Mucosa of descending colon (tissue), 3 donors: ENCODE results near the gene FXYD1. TPM values are rescaled to one million over a fixed set of nuclear protein-coding genes. Genes with fewer than 3 reads are reported as not detected.

Source experiments
- ATAC-seq: fragments of 200-7000 bp; cut with Tn5 transposase; one replicate; pipeline ENCODE4 v1.9.1; 2020; ENCODE audit warnings: mild to moderate bottlenecking, moderate library complexity
- DNase-seq, 3 donors: peaks; one replicate each; pipeline ENCODE4 v3.0.0-alpha.2; 2020
- H3K36me3 ChIP-seq: fragments of 200-600 bp; one replicate; pipeline ENCODE4 v1.8.0; 2021; ENCODE audit warnings: low read depth, mild to moderate bottlenecking
- H3K4me1 ChIP-seq: fragments of 200-600 bp; one replicate; pipeline ENCODE4 v1.8.0; 2021; ENCODE audit warnings: low read depth, mild to moderate bottlenecking
- H3K4me3 ChIP-seq: fragments of 200-600 bp; one replicate; pipeline ENCODE4 v1.8.0; 2021; ENCODE audit warnings: mild to moderate bottlenecking
- H3K9me3 ChIP-seq: fragments of 200-600 bp; one replicate; pipeline ENCODE4 v1.8.0; 2021; ENCODE audit warnings: mild to moderate bottlenecking
- intact Hi-C, 2 donors: fragments of 100-400 bp; cut with DNase I in 1 of 2; cut with micrococcal nuclease in 1 of 2; formaldehyde crosslinking; loops; one replicate each; pipeline versions ENCODE4 v1.11.0 to v1.11.1; 2022; cut with DNase I, micrococcal nuclease
- total RNA-seq, 3 donors: library from RNA; stranded (reverse); fragmentation: NEBNext Ultra II Directional in 2 of 3; extraction: Animal tissue kit (Norgen Biotek cat#: 25700) in 2 of 3; gene quantifications; one replicate each; pipeline versions ENCODE4 v1.2.1 to v1.2.4, GENCODE V29; 2021 to 2023
- TF ChIP-seq, protein P1 (sequence below): fragments of 200-600 bp; IDR thresholded peaks from one replicate; pipeline ENCODE4 v1.8.0; 2022; ENCODE audit warnings: antibody characterized with exemption, mild to moderate bottlenecking
- donor health status: DM: no; HTN: no; CAD: no; lungs with moderate emphysema.
- donor health status: DM: no; HTN: no; CAD: no.
- donor health status: DM: no; HTN: yes; CAD: no.

The FXYD1 gene
- total RNA-seq, 3 donors from 2014 or later, result 13.3 to 71.0 (median 15.4) TPM

DNA sequence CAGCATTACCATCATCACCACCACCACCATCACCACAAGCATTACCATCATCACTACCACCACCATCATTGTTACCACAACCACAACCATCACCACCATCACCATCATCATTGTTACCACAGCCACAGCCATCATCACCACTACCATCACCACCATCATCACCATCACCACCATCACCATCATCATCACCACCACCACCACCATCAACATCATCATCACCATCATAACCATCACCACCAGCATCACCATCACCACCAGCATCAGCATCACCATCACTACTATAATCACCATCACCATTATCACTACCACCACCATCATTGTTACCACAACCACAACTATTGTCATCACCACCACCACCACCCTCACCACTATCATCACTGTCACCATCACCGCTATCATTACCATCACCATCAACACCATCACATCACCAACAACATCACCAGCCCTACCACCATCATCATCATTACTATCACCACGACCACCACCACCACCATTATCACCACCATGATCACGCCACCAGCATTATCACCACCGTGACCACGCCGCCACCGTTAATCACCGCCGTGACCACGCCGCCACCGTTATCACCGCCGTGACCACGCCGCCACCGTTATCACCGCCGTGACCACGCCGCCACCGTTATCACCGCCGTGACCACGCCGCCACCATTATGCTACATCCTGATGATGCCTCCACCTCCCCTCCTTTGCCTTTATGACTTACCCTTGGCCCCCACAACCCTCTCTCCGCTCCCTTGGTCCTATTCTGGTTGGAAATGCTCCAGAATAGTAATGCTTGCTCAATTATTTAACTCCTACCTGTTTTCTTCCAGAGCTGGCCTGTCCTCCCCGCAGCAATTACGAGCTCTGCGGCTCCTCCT lies 33.0 kb upstream of the FXYD1 start:
- H3K36me3 ChIP-seq, result no peaks in the 10 kb centered on the region
- no peak for DNase-seq
- peaks cover 15% of the 10 kb centered on the region for H3K4me1 ChIP-seq
- H3K9me3 ChIP-seq, result no peaks in the 10 kb centered on the region
- ATAC-seq, result no peak
- H3K4me3 ChIP-seq, result no peak overlapping the region
- TF ChIP-seq, protein P1, sequence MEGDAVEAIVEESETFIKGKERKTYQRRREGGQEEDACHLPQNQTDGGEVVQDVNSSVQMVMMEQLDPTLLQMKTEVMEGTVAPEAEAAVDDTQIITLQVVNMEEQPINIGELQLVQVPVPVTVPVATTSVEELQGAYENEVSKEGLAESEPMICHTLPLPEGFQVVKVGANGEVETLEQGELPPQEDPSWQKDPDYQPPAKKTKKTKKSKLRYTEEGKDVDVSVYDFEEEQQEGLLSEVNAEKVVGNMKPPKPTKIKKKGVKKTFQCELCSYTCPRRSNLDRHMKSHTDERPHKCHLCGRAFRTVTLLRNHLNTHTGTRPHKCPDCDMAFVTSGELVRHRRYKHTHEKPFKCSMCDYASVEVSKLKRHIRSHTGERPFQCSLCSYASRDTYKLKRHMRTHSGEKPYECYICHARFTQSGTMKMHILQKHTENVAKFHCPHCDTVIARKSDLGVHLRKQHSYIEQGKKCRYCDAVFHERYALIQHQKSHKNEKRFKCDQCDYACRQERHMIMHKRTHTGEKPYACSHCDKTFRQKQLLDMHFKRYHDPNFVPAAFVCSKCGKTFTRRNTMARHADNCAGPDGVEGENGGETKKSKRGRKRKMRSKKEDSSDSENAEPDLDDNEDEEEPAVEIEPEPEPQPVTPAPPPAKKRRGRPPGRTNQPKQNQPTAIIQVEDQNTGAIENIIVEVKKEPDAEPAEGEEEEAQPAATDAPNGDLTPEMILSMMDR, result no peak
- intact Hi-C loops, result no loop called here

DNA sequence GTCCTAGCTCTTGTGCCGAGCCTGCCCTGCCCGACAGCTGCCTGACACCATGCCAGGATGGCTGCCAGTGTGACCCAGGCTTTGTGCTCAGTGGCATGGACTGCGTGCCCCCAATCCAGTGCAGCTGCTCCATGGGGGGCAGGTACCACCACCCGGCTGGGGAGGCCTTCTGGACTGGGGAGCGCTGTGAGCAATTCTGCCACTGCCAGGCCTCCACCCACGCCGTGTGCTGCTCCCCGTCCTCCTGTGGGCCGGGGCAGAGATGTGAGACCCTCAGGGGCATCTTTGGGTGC lies 32.4 kb upstream of the FXYD1 start:
- ATAC-seq, result no peak
- no peaks in the 10 kb centered on the region for H3K36me3 ChIP-seq
- intact Hi-C loops, result no loop called here
- DNase-seq, result no peak
- no peak overlapping the region for H3K4me3 ChIP-seq
- H3K4me1 ChIP-seq, result peaks cover 15% of the 10 kb centered on the region
- no peaks in the 10 kb centered on the region for H3K9me3 ChIP-seq
- TF ChIP-seq, protein P1, result no peak

GRCh38 chr19:35106898-35107541 lies 31.6 kb upstream of the FXYD1 start:
- DNase-seq, result no peak
- ATAC-seq, result no peak
- Histone ChIP-seq H3K4me3 (no peak overlapping the region), H3K36me3 (no peaks in the 10 kb centered on the region), H3K4me1 (peaks cover 15% of the 10 kb centered on the region), H3K9me3 (no peaks in the 10 kb centered on the region)
- intact Hi-C loops, result no loop called here
- TF ChIP-seq, protein P1, result no peak

DNA sequence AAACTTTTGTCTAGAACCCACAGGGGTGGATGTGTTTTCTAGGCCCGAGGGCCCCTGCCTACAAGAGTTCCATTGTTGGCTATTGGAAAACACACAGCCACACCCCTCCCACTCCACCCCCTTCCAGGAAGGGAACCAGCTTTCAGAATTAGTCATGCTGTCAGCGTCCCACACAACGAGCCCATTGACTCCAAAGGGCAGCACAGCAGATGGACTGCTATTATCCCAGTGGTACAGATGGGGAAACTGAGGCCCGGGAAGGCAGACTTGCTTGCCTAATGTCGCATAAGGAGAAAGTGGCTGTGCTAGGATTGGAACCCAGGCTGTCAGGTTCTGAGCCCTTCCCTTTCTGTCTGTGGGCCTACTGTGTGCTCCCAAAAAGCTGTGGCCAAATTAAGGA lies 31.1 kb upstream of the FXYD1 start:
- Histone ChIP-seq H3K4me1 (peaks cover 15% of the 10 kb centered on the region), H3K36me3 (no peaks in the 10 kb centered on the region), H3K9me3 (no peaks in the 10 kb centered on the region), H3K4me3 (no peak overlapping the region)
- TF ChIP-seq, protein P1, result no peak
- ATAC-seq, result peak; percentile 88
- intact Hi-C loops, result no loop called here
- peak in 2 of 3 donors; percentile 61 to 62 for DNase-seq

DNA sequence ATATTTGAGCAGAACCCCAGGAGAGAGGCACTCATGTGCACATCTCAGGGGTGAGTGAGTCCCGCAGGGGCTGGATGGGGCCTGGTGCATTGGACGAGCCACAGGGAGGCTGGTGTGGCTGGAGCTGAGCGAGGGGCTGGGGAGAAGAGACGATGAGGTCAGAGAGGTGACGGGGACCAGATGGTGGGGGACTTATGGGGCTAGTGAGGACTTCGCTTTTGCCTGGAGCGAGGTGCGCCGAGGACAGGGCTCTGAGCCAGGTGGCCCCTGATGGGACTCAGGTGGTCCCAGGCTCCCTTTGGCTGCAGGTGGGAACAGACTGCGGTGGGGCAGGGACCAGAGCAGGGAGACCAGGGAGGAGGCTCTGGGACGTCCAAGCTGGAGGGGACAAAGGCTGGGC lies 29.9 kb upstream of the FXYD1 start:
- intact Hi-C loops, result no loop called here
- DNase-seq (no peak), ATAC-seq (no peak)
- peaks cover 15% of the 10 kb centered on the region for H3K4me1 ChIP-seq
- TF ChIP-seq, protein P1, result no peak
- no peaks in the 10 kb centered on the region for H3K36me3 ChIP-seq
- no peaks in the 10 kb centered on the region for H3K9me3 ChIP-seq
- H3K4me3 ChIP-seq, result no peak overlapping the region
